ENCODE measurements around the gene GALNT2.

Gene GALNT2

DNA sequence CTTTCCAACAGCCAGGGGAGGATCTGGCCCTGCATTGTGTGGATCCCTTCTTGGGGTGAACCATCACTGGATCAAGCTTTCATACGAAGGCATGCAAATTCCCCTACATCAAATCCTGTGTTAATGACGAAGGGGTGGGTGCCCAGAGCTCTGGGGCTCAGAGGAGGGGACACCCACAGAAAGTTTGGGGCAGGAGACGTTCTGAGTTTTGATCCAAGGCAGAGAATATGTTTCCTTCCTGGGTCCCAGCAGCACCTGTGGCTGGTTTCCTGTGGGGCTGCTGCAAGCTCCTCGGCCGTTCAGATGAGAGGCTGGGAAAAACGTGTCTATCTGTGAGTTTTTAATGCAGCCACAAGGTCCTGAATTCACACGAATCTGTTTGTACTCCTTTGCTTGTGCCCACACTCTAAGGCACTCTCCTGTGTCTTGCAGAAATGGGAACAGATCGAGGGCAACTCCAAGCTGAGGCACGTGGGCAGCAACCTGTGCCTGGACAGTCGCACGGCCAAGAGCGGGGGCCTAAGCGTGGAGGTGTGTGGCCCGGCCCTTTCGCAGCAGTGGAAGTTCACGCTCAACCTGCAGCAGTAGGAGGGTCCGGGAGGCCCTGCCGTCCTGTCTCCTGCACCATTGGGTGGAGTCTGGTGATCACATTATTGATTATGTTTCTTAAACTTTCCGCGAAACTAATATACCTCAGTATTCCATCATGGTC lies 212.0 kb downstream of the GALNT2 start:
- Histone ChIP-seq H3K27ac (no peak overlapping the region), H3K27me3 (ENCODE audit: control insufficient read depth, insufficient read depth, low read length) (no peaks in the 10 kb centered on the region)

DNA sequence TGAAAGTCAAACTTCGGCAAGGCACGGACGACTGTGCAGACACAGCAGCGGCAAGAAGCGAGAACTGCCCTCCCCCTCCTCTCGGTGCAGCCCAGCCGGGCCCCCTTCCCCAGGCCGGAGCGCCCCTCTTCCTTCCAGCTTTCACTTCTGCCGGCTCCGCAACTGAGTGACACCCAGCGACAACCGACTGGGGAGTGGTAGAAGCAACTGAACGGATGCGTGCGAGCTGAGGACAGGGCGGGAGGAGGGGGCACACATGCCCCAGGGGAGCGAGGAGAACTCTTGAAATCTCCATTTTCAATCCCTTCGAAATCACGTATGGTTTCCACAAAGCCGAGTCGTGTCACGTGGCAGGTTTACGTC lies 212.5 kb downstream of the GALNT2 start:
- no peaks in the 10 kb centered on the region for H3K79me2 ChIP-seq
- no peak overlapping the region for H3K9ac ChIP-seq
- no peaks in the 10 kb centered on the region for H3K36me3 ChIP-seq (ENCODE audit: control insufficient read depth, insufficient read depth, low read length)
- TF ChIP-seq, protein P1, sequence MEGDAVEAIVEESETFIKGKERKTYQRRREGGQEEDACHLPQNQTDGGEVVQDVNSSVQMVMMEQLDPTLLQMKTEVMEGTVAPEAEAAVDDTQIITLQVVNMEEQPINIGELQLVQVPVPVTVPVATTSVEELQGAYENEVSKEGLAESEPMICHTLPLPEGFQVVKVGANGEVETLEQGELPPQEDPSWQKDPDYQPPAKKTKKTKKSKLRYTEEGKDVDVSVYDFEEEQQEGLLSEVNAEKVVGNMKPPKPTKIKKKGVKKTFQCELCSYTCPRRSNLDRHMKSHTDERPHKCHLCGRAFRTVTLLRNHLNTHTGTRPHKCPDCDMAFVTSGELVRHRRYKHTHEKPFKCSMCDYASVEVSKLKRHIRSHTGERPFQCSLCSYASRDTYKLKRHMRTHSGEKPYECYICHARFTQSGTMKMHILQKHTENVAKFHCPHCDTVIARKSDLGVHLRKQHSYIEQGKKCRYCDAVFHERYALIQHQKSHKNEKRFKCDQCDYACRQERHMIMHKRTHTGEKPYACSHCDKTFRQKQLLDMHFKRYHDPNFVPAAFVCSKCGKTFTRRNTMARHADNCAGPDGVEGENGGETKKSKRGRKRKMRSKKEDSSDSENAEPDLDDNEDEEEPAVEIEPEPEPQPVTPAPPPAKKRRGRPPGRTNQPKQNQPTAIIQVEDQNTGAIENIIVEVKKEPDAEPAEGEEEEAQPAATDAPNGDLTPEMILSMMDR (IDR thresholded peaks at IDR 0.05): no peak
- H3K27me3 ChIP-seq (ENCODE audit: control insufficient read depth, insufficient read depth, low read length): no peaks in the 10 kb centered on the region
- no peaks in the 10 kb centered on the region for H3K9me3 ChIP-seq (ENCODE audit: control insufficient read depth, low read length)
- no peak overlapping the region for H3K27ac ChIP-seq
- no peak overlapping the region for H3K4me2 ChIP-seq (ENCODE audit: low read length)
- H3K4me1 ChIP-seq: no peaks in the 10 kb centered on the region
- no peak overlapping the region for H2AFZ ChIP-seq
- H3K4me3 ChIP-seq (ENCODE audit: low read depth, low read length): no peak overlapping the region

More for the DNA sequence above, 212.0 kb downstream of the GALNT2 start:
- Histone ChIP-seq H2AFZ (no peak overlapping the region), H3K9me3 (ENCODE audit: control insufficient read depth, low read length) (no peaks in the 10 kb centered on the region), H3K9ac (no peak overlapping the region), H3K4me1 (no peaks in the 10 kb centered on the region), H3K36me3 (ENCODE audit: control insufficient read depth, insufficient read depth, low read length) (no peaks in the 10 kb centered on the region), H3K4me2 (ENCODE audit: low read length) (no peak overlapping the region), H3K4me3 (ENCODE audit: low read depth, low read length) (no peak overlapping the region), H3K79me2 (no peaks in the 10 kb centered on the region)
- TF ChIP-seq, protein P1 (IDR thresholded peaks at IDR 0.05): no peak

DNA sequence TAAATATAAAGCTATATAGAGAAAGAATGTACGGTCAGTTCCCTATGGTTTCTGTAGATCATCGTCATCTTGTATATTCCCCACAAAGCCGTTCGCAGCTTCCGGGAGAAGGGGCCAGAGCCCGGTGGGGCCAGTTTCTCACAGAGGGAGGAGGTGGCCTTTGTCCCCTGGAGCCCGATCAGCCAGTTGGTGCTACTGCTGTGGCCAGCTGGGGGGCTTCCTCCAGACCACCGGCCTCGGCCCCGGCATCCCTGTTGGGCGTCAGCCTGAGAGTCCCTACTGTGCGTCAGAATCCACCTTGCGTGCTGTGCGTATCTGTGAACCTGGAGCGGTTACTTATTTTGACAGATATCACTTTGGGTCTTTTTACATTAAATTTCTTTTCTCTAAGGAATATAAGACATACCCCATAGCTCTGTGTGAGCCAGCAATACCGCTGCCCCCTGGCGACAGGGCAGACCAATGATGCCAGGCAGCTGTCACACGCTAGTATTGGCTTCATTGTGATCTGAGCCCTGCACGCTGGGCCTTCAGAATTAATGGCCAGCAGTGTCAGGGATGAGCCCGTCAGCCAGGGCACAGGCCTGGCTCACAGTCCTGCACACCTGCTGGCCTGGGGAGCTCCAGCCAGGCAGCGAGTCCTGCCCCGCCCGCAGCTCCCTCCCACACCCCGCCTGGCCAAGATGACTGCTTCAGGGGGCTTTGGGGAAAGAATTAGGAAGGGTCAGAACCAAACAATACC lies 213.2 kb downstream of the GALNT2 start:
- Histone ChIP-seq H3K79me2 (no peaks in the 10 kb centered on the region), H3K4me3 (ENCODE audit: low read depth, low read length) (no peak overlapping the region), H3K27ac (no peak overlapping the region), H3K9me3 (ENCODE audit: control insufficient read depth, low read length) (no peaks in the 10 kb centered on the region), H3K4me1 (no peaks in the 10 kb centered on the region), H3K36me3 (ENCODE audit: control insufficient read depth, insufficient read depth, low read length) (no peaks in the 10 kb centered on the region), H3K4me2 (ENCODE audit: low read length) (no peak overlapping the region), H3K27me3 (ENCODE audit: control insufficient read depth, insufficient read depth, low read length) (no peaks in the 10 kb centered on the region), H2AFZ (no peak overlapping the region), H3K9ac (no peak overlapping the region)
- TF ChIP-seq, protein P1 (IDR thresholded peaks at IDR 0.05): no peak

DNA sequence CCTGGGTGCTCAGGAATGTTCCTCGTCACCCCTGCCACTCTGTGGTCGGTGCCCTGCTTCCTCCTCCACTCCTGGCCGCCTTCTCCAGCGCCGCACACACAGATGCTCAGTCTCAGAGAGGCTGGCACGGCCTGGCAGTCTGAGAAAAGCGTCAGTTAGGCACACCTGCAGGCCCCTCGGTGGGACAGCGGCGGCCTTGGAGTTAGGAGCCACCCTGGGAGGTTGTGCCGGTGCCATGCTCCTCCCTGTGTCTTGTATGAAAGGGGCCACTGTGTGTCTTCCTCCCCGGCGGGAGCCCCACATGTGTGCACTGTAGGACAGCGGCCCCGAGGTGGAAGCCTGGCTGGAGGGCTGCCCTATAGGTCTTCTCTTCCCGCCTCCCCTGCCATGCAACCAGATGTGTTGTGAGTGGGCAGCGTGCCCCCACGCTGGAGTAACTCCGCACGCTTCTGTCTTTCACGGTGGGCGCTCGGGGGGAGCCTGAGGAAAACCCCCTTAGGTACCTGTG lies 213.9 kb downstream of the GALNT2 start:
- no peaks in the 10 kb centered on the region for H3K36me3 ChIP-seq (ENCODE audit: control insufficient read depth, insufficient read depth, low read length)
- H3K4me1 ChIP-seq: no peaks in the 10 kb centered on the region
- TF ChIP-seq, protein P1 (IDR thresholded peaks at IDR 0.05): no peak
- no peak overlapping the region for H3K27ac ChIP-seq
- no peak overlapping the region for H3K9ac ChIP-seq
- H3K4me2 ChIP-seq (ENCODE audit: low read length): no peak overlapping the region
- H3K4me3 ChIP-seq (ENCODE audit: low read depth, low read length): no peak overlapping the region
- no peaks in the 10 kb centered on the region for H3K79me2 ChIP-seq
- H3K27me3 ChIP-seq (ENCODE audit: control insufficient read depth, insufficient read depth, low read length): no peaks in the 10 kb centered on the region
- no peaks in the 10 kb centered on the region for H3K9me3 ChIP-seq (ENCODE audit: control insufficient read depth, low read length)
- no peak overlapping the region for H2AFZ ChIP-seq

Data from parathyroid adenoma (tissue), 2 donors.